Trophoblast cell (in vitro differentiated cells and primary cell): ENCODE results near the gene SLC13A3.

Experiments
- DNase-seq, 2 donors: peaks; one replicate each; pipeline ENCODE4 v3.0.0-alpha.2; 2016
- H2AFZ ChIP-seq: 2 replicates; pipeline ENCODE4 v1.6.1; 2013; ENCODE audit warnings: low read length, moderate library complexity, mild to moderate bottlenecking; ENCODE audit not compliant: insufficient read depth, poor library complexity
- H2AK5ac ChIP-seq: 2 replicates; pipeline ENCODE4 v1.6.1; 2013; ENCODE audit warnings: mild to moderate bottlenecking, low read length
- H2BK120ac ChIP-seq: 2 replicates; pipeline ENCODE4 v1.6.1; 2013; ENCODE audit warnings: low read length, mild to moderate bottlenecking, moderate library complexity; ENCODE audit not compliant: insufficient read depth, poor library complexity
- H2BK12ac ChIP-seq: 2 replicates; pipeline ENCODE4 v1.6.1; 2013; ENCODE audit warnings: mild to moderate bottlenecking, low read length, moderate library complexity
- H2BK5ac ChIP-seq: 2 replicates; pipeline ENCODE4 v1.6.1; 2013; ENCODE audit warnings: low read length, low read depth, moderate library complexity, mild to moderate bottlenecking; ENCODE audit not compliant: poor library complexity
- H3K14ac ChIP-seq: 2 replicates; pipeline ENCODE4 v1.6.1; 2013; ENCODE audit warnings: mild to moderate bottlenecking, low read length
- H3K18ac ChIP-seq: 2 replicates; pipeline ENCODE4 v1.6.1; 2013; ENCODE audit warnings: mild to moderate bottlenecking, low read length
- H3K23ac ChIP-seq: 2 replicates; pipeline ENCODE4 v1.6.1; 2013; ENCODE audit warnings: low read length
- H3K27ac ChIP-seq: 2 replicates; pipeline ENCODE4 v1.5.1; 2013; ENCODE audit warnings: low read depth, mild to moderate bottlenecking, inconsistent platforms, low read length, moderate library complexity
- H3K27me3 ChIP-seq: 2 replicates; pipeline ENCODE4 v1.6.1; 2013; ENCODE audit warnings: inconsistent platforms, mild to moderate bottlenecking, low read length, moderate library complexity; ENCODE audit not compliant: insufficient read depth
- H3K36me3 ChIP-seq, 2 experiments: 1 replicate in 1 of 2; 2 replicates in 1 of 2; pipeline ENCODE4 v1.6.1; 2013; ENCODE audit warnings: low read length in 2 of 2, mild to moderate bottlenecking in 2 of 2, moderate library complexity in 1 of 2; ENCODE audit not compliant: insufficient read depth in 2 of 2, control insufficient read depth in 1 of 2
- H3K4ac ChIP-seq: 2 replicates; pipeline ENCODE4 v1.6.1; 2013; ENCODE audit warnings: low read depth, mild to moderate bottlenecking, low read length, moderate library complexity
- H3K4me1 ChIP-seq, 2 experiments: 1 replicate in 1 of 2; 2 replicates in 1 of 2; pipeline ENCODE4 v1.6.1; 2013; ENCODE audit warnings: low read length in 2 of 2, mild to moderate bottlenecking in 2 of 2, moderate library complexity in 1 of 2; ENCODE audit not compliant: insufficient read depth in 2 of 2, control insufficient read depth in 1 of 2
- H3K4me2 ChIP-seq: 2 replicates; pipeline ENCODE4 v1.6.1; 2013; ENCODE audit warnings: inconsistent platforms, mild to moderate bottlenecking, low read length, moderate library complexity
- H3K4me3 ChIP-seq: 2 replicates; pipeline ENCODE4 v1.5.1; 2013; ENCODE audit warnings: mild to moderate bottlenecking, low read depth, low read length, inconsistent platforms
- H3K79me1 ChIP-seq: one replicate; pipeline ENCODE4 v1.6.1; 2013; ENCODE audit warnings: low read length
- H3K79me2 ChIP-seq: 2 replicates; pipeline ENCODE4 v1.6.1; 2013; ENCODE audit warnings: low read length, mild to moderate bottlenecking; ENCODE audit not compliant: control insufficient read depth, insufficient read depth, poor library complexity
- H3K9ac ChIP-seq: 2 replicates; pipeline ENCODE4 v1.6.1; 2013; ENCODE audit warnings: mild to moderate bottlenecking, low read length
- H3K9me3 ChIP-seq: 2 replicates; pipeline ENCODE4 v1.6.1; 2013; ENCODE audit warnings: low read depth, mild to moderate bottlenecking, control low read depth, inconsistent platforms, low read length; ENCODE audit not compliant: insufficient read depth
- H4K12ac ChIP-seq: 2 replicates; pipeline ENCODE4 v1.6.1; 2013; ENCODE audit warnings: low read depth, mild to moderate bottlenecking, low read length, moderate library complexity
- H4K8ac ChIP-seq: 2 replicates; pipeline ENCODE4 v1.6.1; 2013; ENCODE audit warnings: low read depth, mild to moderate bottlenecking, low read length, moderate library complexity
- H4K91ac ChIP-seq: one replicate; pipeline ENCODE4 v1.6.1; 2013; ENCODE audit warnings: low read depth, mild to moderate bottlenecking, low read length, moderate library complexity
- WGBS: extraction: QIAGEN DNeasy Blood & Tissue Kit; methylation state at CpG from one replicate; pipeline ENCODE4 v1.1.7; 2013; ENCODE audit warnings: missing lambda C conversion rate; ENCODE audit not compliant: insufficient read length, insufficient coverage; ENCODE audit errors: extremely low coverage; 5-methylcytosine and 5-hydroxymethylcytosine counted together

SLC13A3 gene

GRCh38 chr20:46688151-46689081 lies 37.2 kb upstream of the SLC13A3 start:
- Histone ChIP-seq H2AK5ac (peak overlapping the region; percentile 73), H2BK12ac (no peak overlapping the region), H3K4me1 (peaks cover 4 to 13% of the 10 kb centered on the region in 2 experiments), H3K9me3 (no peaks in the 10 kb centered on the region), H4K12ac (peak overlapping the region; percentile 91), H3K27me3 (no peaks in the 10 kb centered on the region), H3K27ac (peak overlapping the region; percentile 99), H3K79me2 (peaks cover 14% of the 10 kb centered on the region), H3K9ac (peak overlapping the region; percentile 99), H3K14ac (peak overlapping the region; percentile 99), H2BK120ac (peak overlapping the region; percentile 93), H3K36me3 (peaks cover 4% of the 10 kb centered on the region in 2 experiments), H3K79me1 (peaks cover 8% of the 10 kb centered on the region), H2BK5ac (peak overlapping the region; percentile 95), H3K23ac (no peak overlapping the region), H3K4me2 (peak overlapping the region; percentile 70), H3K18ac (peak overlapping the region; percentile 91), H3K4ac (peak overlapping the region; percentile 92), H4K8ac (peak overlapping the region; percentile 99), H3K4me3 (peak overlapping the region; percentile 96), H2AFZ (peak overlapping the region; percentile 85), H4K91ac (peak overlapping the region; percentile 84)
- WGBS: no CpG with 5 or more reads among the region's 20 CpGs
- DNase-seq: peak in 1 of 2 donors; percentile 65

GRCh38 chr20:46683939-46684750 lies 32.9 kb upstream of the SLC13A3 start:
- Histone ChIP-seq H3K27me3 (no peaks in the 10 kb centered on the region), H3K27ac (no peak overlapping the region), H2BK120ac (no peak overlapping the region), H4K8ac (peak overlapping the region; percentile 79), H3K9me3 (no peaks in the 10 kb centered on the region), H2BK12ac (no peak overlapping the region), H3K14ac (no peak overlapping the region), H2AK5ac (no peak overlapping the region), H3K36me3 (peaks cover 10 to 11% of the 10 kb centered on the region in 2 experiments), H2BK5ac (no peak overlapping the region), H3K4ac (peak overlapping the region; percentile 5), H3K18ac (peak overlapping the region; percentile 32), H3K79me2 (peaks cover 14% of the 10 kb centered on the region), H3K4me1 (peaks cover 5 to 15% of the 10 kb centered on the region in 2 experiments), H3K9ac (no peak overlapping the region), H2AFZ (peak overlapping the region; percentile 20), H3K79me1 (peaks cover 4% of the 10 kb centered on the region), H3K4me2 (peak overlapping the region; percentile 76), H4K91ac (no peak overlapping the region), H3K23ac (no peak overlapping the region), H4K12ac (no peak overlapping the region), H3K4me3 (peak overlapping the region; percentile 3)
- DNase-seq: peak; percentile 56 to 83
- no CpG with 5 or more reads among the region's 23 CpGs for WGBS

GRCh38 chr20:46683668-46683938 lies 32.3 kb upstream of the SLC13A3 start:
- H2AK5ac ChIP-seq: peak overlapping the region; percentile 22
- peaks cover 5 to 15% of the 10 kb centered on the region in 2 experiments for H3K4me1 ChIP-seq
- no peak overlapping the region for H3K14ac ChIP-seq
- peak overlapping the region; percentile 76 for H3K4me2 ChIP-seq
- peak overlapping the region; percentile 20 for H2AFZ ChIP-seq
- H4K8ac ChIP-seq: peak overlapping the region; percentile 79
- no peak overlapping the region for H2BK5ac ChIP-seq
- H3K23ac ChIP-seq: no peak overlapping the region
- WGBS: no CpG with 5 or more reads among the region's 8 CpGs
- H3K4me3 ChIP-seq: no peak overlapping the region
- H4K91ac ChIP-seq: no peak overlapping the region
- H3K9me3 ChIP-seq: no peaks in the 10 kb centered on the region
- no peak overlapping the region for H2BK120ac ChIP-seq
- H3K27ac ChIP-seq: no peak overlapping the region
- peak overlapping the region; percentile 5 for H3K4ac ChIP-seq
- DNase-seq: no peak
- peak overlapping the region; percentile 37 for H3K9ac ChIP-seq
- no peak overlapping the region for H2BK12ac ChIP-seq
- H3K36me3 ChIP-seq: peaks cover 10 to 11% of the 10 kb centered on the region in 2 experiments
- H3K79me2 ChIP-seq: peaks cover 9% of the 10 kb centered on the region
- H3K27me3 ChIP-seq: no peaks in the 10 kb centered on the region
- peak overlapping the region; percentile 32 for H3K18ac ChIP-seq
- no peaks in the 10 kb centered on the region for H3K79me1 ChIP-seq
- H4K12ac ChIP-seq: no peak overlapping the region

- H3K4me1 ChIP-seq: peaks cover 5 to 11% of the 10 kb centered on the region in 2 experiments
- no CpG with 5 or more reads among the region's 12 CpGs for WGBS
- peaks cover 5% of the 10 kb centered on the region for H3K79me2 ChIP-seq
- H3K27ac ChIP-seq: no peak overlapping the region
- no peak overlapping the region for H2BK12ac ChIP-seq
- H3K14ac ChIP-seq: no peak overlapping the region
- no peak overlapping the region for H2AFZ ChIP-seq
- H3K27me3 ChIP-seq: no peaks in the 10 kb centered on the region
- H2BK5ac ChIP-seq: no peak overlapping the region
- peaks cover 10 to 11% of the 10 kb centered on the region in 2 experiments for H3K36me3 ChIP-seq
- H3K9me3 ChIP-seq: no peaks in the 10 kb centered on the region
- peak overlapping the region; percentile 76 for H3K4me2 ChIP-seq
- peak in 1 of 2 donors; percentile 44 for DNase-seq
- no peak overlapping the region for H3K23ac ChIP-seq
- no peak overlapping the region for H3K9ac ChIP-seq
- H4K12ac ChIP-seq: no peak overlapping the region
- H3K4ac ChIP-seq: peak overlapping the region; percentile 5
- H3K18ac ChIP-seq: no peak overlapping the region
- no peak overlapping the region for H4K8ac ChIP-seq
- H2AK5ac ChIP-seq: no peak overlapping the region
- H2BK120ac ChIP-seq: no peak overlapping the region
- H4K91ac ChIP-seq: no peak overlapping the region
- no peak overlapping the region for H3K4me3 ChIP-seq
- no peaks in the 10 kb centered on the region for H3K79me1 ChIP-seq
Observed at GRCh38 chr20:46683011-46683667, 31.9 kb upstream of the SLC13A3 start.
